ENCODE measurements around the gene CCND1.

CCND1 gene

GRCh38 chr11:69697861-69698260, 56.9 kb downstream of the CCND1 start:
- H3K4me3 ChIP-seq (ENCODE audit: low read depth, low read length): no peak overlapping the region
- no peak for TF ChIP-seq CTCF (IDR thresholded peaks at IDR 0.05; ENCODE audit: insufficient read depth, low read depth, low read length, missing control alignments)
- DNase-seq (ENCODE audit: low read depth): no peak

GRCh38 chr11:69698362-69698761, 57.4 kb downstream of the CCND1 start:
- no peak overlapping the region for H3K4me3 ChIP-seq (ENCODE audit: low read depth, low read length)
- no peak for TF ChIP-seq CTCF (IDR thresholded peaks at IDR 0.05; ENCODE audit: insufficient read depth, low read depth, low read length, missing control alignments)
- no peak for DNase-seq (ENCODE audit: low read depth)

GRCh38 chr11:69699213-69699612, 58.3 kb downstream of the CCND1 start:
- no peak overlapping the region for H3K4me3 ChIP-seq (ENCODE audit: low read depth, low read length)
- no peak for TF ChIP-seq CTCF (IDR thresholded peaks at IDR 0.05; ENCODE audit: insufficient read depth, low read depth, low read length, missing control alignments)
- no peak for DNase-seq (ENCODE audit: low read depth)

GRCh38 chr11:69700278-69701140, 59.6 kb downstream of the CCND1 start:
- TF ChIP-seq CTCF (IDR thresholded peaks at IDR 0.05; ENCODE audit: insufficient read depth, low read depth, low read length, missing control alignments): no peak
- no peak for DNase-seq (ENCODE audit: low read depth)
- no peak overlapping the region for H3K4me3 ChIP-seq (ENCODE audit: low read depth, low read length)

GRCh38 chr11:69702239-69702691, 61.3 kb downstream of the CCND1 start:
- DNase-seq (ENCODE audit: low read depth): no peak
- H3K4me3 ChIP-seq (ENCODE audit: low read depth, low read length): no peak overlapping the region
- no peak for TF ChIP-seq CTCF (IDR thresholded peaks at IDR 0.05; ENCODE audit: insufficient read depth, low read depth, low read length, missing control alignments)

GRCh38 chr11:69702769-69703452, 62.0 kb downstream of the CCND1 start:
- no peak overlapping the region for H3K4me3 ChIP-seq (ENCODE audit: low read depth, low read length)
- no peak for TF ChIP-seq CTCF (IDR thresholded peaks at IDR 0.05; ENCODE audit: insufficient read depth, low read depth, low read length, missing control alignments)
- no peak for DNase-seq (ENCODE audit: low read depth)
